SH-SY5Y (cell line): ENCODE measurements around the gene MCAT.

ENCODE experiments used
- GATA2 ChIP-seq: IDR thresholded peaks from 2 replicates; pipeline ENCODE4 v1.6.1; 2011; ENCODE audit warnings: mild to moderate bottlenecking, low read depth, low read length
- GATA3 ChIP-seq: IDR thresholded peaks from 2 replicates; pipeline ENCODE4 v1.6.1; 2011; ENCODE audit warnings: low read depth, mild to moderate bottlenecking, low read length, moderate library complexity

- TF ChIP-seq GATA3 = no peak
- no peak for TF ChIP-seq GATA2
Measured at GRCh38 chr22:43094551-43094950, 48.6 kb downstream of the MCAT start.
